GM19328 (cell line): ENCODE results near the gene ERC1.

Experiments used
- ATAC-seq: cut with Tn5 transposase; IDR thresholded peaks from one replicate; pipeline ENCODE4 v1.9.1; 2021; ENCODE audit warnings: mild to moderate bottlenecking, moderate library complexity; ENCODE audit not compliant: unreplicated experiment

The ERC1 gene

GRCh38 chr12:1523046-1523445 is 532.0 kb downstream of the ERC1 start:
- no peak for ATAC-seq

DNA sequence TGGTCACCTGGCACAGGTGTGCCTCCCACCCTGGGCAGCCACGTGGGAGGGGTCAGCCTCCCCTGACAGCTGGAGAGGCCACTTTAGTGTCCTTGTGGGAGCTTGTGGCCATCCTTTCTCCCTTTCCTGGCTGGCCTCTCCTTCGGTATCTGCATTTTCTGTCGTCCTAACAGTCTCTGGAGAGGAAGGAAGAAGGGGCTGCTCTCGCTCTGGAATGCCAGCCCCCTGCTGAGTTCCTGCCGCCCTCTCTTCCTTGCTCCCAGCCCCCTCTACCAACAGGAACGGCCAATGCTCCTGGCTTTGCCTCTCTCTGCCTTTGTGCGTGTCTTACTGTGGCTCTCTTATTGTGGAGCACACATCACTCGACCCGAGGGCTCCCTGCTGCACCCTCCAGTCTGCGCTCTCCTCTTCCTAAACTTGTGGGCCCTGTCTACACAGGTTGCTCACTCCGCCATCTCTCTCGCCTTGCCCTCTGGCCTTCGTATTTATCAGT is 532.6 kb downstream of the ERC1 start:
- no peak for ATAC-seq

GRCh38 chr12:1525858-1526257 is 534.8 kb downstream of the ERC1 start:
- ATAC-seq, result no peak

DNA sequence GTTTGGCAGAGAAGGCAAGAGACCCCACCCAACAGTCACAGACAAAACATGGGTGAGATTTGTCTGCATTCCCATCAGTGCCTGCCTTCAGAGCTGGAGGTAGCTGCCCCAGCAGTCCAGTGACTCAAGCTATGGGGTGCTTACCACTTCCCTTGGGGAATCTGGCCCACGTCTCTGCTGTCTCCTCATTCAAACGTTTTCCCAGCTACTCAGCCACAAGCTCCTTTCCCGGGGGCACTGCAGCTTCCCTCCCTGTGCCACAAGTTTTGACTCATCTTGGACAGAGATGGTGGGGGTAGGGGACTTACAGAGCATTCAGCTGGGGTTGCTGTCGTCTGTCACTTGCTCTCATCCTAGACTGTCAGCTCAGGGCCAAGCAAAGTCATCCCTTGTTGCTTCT is 536.8 kb downstream of the ERC1 start:
- ATAC-seq, result no peak

GRCh38 chr12:1528791-1529190 is 537.8 kb downstream of the ERC1 start:
- ATAC-seq, result no peak

GRCh38 chr12:1529228-1529861 is 538.3 kb downstream of the ERC1 start:
- ATAC-seq, result no peak

- ATAC-seq, result no peak
Measured at GRCh38 chr12:1529862-1530591, 539.0 kb downstream of the ERC1 start.

- ATAC-seq, result no peak
Measured at GRCh38 chr12:1530592-1531152, 539.6 kb downstream of the ERC1 start.

DNA sequence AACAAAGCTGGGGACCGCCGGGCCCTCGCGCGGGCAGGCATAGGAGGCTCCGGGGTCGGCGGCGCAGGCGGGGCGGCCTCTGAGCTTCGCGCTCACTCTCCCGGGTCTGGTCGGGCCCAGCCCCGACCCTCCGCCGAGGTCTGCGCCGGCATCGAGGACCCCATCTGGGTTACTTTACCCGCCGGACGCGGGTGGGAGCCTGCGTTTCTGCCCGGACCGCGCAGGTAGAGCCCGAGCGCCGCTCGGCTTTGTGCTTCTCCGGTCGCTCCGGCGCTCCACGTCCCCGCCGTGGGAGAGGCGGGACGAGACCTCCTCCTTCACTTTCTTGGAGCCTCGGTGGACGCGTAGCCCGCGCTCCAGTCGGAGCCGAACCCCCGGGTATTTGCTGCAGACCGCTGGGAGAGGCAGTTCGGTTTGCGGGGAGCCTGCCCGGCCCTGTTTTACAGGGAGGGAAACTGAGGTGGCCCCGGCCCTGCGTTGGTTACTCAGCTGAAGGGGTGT is 540.2 kb downstream of the ERC1 start:
- no peak for ATAC-seq

DNA sequence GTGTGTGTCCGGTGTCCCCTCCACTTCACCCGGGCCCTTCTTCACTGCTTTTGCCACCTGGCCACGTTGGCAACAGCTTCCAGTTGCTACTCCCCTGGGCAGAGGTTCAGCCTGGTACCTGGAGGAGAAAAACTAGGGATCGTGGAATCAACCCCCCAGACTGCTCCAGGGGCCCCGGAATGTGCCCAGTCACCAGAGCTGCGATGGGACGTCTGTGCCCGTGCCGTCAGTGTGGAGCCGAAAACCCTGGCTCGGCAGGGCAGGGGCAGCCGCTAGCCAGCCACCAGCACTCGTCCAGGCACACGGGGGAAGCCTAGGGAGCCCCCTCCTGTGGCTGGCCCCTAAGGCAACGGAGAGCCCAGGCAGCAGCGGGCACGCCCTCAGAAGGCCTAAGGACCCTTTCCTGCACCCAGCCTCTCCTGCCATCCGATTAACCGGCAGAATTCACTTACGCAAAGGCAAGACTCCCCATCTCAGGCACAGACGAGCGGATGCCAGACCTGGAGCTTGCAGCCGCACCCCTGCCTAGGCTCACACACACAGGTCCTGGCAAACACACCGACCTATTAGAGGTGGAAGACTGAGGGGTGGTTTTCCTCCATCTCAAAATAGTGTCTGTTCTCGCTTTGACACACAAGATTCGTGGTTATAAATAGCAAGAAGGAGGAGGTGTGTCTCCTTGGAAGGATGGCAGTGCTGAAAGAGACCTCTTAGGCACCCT is 540.8 kb downstream of the ERC1 start:
- ATAC-seq, result no peak

DNA sequence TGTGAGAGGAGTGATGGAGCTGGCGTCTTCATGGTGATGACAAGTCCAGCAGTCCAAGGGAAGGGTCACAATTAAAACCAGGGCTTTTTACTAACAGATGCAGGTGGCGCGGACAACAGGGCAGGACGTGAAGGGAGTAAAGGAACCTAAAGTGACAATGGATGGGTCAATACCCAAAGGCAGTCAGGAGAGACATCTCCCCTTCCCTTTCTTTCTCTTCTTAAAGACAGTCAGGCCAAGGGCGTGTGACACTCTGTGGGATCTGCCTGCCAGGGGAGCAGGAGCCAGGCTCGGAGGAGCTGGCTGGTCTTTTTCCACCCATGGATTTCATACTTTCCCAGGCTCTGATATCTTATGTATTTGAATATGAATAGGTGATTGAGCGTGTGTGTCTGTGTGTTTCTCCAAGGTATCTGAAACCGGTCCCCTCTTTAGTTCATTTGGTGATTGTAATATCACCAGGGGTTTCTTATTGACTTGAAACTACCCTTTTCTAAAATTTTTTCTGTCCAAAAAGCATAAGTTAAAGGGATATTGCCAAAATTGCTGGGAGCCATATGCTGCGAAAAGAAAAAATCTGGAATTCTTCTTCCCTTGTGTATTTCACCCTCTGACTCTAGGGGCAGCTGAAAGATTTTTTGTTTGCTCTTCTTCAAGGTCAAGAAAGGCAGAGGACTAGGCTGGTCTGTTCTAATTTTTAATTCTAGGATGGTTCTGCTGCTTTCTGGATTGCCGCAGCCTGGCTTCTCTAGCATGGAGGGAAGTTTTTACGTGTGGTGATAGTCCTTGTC is 541.5 kb downstream of the ERC1 start:
- ATAC-seq, result no peak

GRCh38 chr12:1533205-1533601 is 542.2 kb downstream of the ERC1 start:
- ATAC-seq, result peak; percentile 11

GRCh38 chr12:1533602-1534304 is 542.7 kb downstream of the ERC1 start:
- ATAC-seq, result peak; percentile 41

GRCh38 chr12:1534748-1535147 is 543.7 kb downstream of the ERC1 start:
- no peak for ATAC-seq

- ATAC-seq, result no peak
Measured at GRCh38 chr12:1536817-1537216, 545.8 kb downstream of the ERC1 start.

GRCh38 chr12:1539135-1539534 is 548.1 kb downstream of the ERC1 start:
- no peak for ATAC-seq

DNA sequence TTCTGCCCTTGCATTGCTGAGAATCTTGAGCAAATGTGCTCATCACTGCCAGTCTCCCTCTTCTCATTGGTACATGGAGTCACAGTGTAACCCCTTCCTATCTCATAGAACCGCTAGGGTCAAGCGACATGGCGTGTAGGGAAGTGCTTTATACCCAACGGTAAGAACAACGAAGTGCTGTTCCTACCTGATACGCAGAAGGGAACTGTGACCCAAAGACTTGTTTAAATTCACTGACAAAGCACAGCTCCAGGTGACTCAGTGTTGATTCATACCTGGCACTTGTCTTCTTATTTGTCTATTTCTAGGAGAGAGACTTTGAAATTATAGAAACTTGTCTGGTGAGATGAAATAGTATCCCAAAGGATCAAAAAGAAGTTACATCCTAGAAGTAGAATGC is 549.7 kb downstream of the ERC1 start:
- ATAC-seq, result no peak

DNA sequence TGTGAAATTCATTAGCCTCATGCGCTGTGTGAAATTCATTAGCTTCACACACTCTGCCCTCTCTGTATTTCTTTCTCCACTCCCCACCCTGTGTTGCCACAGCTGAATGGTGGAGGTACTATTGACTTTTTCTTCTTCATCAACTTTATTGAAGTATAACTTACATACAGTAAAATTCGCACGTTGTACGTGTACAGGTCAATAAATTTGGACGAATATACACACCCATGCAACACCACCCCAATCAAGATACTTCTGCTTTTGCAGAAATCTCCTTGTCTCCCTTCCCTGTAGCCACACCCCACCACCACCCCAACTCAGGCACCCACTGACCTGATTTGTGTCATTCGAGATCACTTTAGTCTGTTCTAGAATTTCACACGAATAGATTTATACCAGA is 551.6 kb downstream of the ERC1 start:
- no peak for ATAC-seq

- no peak for ATAC-seq
Measured at GRCh38 chr12:1544996-1545700, 554.1 kb downstream of the ERC1 start.
